AG10803 (cell line): ENCODE data around the gene RND3.

ENCODE experiments used
- DNase-seq: peaks from one replicate; pipeline ENCODE4 v3.0.0; 2010; ENCODE audit warnings: low read depth
- H3K4me3 ChIP-seq: 2 replicates; pipeline ENCODE4 v1.5.1; 2011; ENCODE audit warnings: mild to moderate bottlenecking, low read length, control low read depth
- TF ChIP-seq, protein P1 (sequence below): conservative IDR thresholded peaks from 2 replicates; pipeline ENCODE4 v1.5.1; 2011; ENCODE audit warnings: mild to moderate bottlenecking, low read length, control low read depth, inconsistent platforms

The RND3 gene

GRCh38 chr2:150528861-150529801 is 41.7 kb upstream of the RND3 start:
- H3K4me3 ChIP-seq, result peak overlapping the region; percentile 19
- TF ChIP-seq, protein P1, sequence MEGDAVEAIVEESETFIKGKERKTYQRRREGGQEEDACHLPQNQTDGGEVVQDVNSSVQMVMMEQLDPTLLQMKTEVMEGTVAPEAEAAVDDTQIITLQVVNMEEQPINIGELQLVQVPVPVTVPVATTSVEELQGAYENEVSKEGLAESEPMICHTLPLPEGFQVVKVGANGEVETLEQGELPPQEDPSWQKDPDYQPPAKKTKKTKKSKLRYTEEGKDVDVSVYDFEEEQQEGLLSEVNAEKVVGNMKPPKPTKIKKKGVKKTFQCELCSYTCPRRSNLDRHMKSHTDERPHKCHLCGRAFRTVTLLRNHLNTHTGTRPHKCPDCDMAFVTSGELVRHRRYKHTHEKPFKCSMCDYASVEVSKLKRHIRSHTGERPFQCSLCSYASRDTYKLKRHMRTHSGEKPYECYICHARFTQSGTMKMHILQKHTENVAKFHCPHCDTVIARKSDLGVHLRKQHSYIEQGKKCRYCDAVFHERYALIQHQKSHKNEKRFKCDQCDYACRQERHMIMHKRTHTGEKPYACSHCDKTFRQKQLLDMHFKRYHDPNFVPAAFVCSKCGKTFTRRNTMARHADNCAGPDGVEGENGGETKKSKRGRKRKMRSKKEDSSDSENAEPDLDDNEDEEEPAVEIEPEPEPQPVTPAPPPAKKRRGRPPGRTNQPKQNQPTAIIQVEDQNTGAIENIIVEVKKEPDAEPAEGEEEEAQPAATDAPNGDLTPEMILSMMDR, result no peak
- DNase-seq, result peak; percentile 94

DNA sequence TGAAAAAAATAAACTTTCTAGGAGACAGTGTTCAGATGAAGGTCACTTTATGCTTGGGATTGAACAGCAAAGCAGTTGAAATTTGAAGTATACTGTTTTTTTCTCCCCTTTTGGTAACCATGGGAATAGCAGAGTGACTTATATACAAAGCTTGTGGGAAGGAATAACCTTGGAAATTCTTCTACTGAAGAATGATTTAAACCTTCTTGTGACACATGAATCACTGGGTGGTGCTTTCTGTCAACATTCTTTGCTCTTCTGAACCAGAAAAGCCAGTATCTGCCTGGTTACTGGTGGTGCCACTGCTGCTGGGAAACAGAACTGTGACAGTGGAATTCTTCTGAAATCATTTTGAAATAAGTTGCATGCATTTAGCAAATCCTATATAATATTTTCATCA is 39.4 kb upstream of the RND3 start:
- no peak overlapping the region for H3K4me3 ChIP-seq
- TF ChIP-seq, protein P1, result no peak; the same call in 1 of the 2 replicates
- peak; percentile 96 for DNase-seq

- DNase-seq, result no peak
- no peak overlapping the region for H3K4me3 ChIP-seq
- TF ChIP-seq, protein P1, result no peak
These were observed 38.5 kb upstream of the RND3 start for GRCh38 chr2:150526006-150526405.

DNA sequence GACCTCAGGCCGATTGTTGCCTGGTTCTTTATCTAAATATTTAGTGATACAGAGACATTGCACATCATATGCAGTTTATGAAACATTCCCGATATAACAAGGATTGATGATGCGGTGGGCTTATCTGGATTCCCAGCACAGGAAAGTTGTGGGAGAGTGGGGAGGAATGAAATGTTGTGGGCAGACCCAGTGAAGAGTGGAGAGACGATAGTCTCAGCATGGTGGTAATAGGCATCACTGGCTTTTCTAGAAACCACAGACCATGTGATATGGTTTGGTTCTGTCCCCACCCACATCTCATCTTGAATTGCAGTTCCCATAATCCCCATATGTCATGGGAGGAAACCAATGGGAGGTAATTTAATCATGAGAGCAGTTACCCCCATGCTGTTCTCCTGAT is 34.8 kb upstream of the RND3 start:
- no peak overlapping the region for H3K4me3 ChIP-seq
- TF ChIP-seq, protein P1, result no peak
- DNase-seq, result no peak

DNA sequence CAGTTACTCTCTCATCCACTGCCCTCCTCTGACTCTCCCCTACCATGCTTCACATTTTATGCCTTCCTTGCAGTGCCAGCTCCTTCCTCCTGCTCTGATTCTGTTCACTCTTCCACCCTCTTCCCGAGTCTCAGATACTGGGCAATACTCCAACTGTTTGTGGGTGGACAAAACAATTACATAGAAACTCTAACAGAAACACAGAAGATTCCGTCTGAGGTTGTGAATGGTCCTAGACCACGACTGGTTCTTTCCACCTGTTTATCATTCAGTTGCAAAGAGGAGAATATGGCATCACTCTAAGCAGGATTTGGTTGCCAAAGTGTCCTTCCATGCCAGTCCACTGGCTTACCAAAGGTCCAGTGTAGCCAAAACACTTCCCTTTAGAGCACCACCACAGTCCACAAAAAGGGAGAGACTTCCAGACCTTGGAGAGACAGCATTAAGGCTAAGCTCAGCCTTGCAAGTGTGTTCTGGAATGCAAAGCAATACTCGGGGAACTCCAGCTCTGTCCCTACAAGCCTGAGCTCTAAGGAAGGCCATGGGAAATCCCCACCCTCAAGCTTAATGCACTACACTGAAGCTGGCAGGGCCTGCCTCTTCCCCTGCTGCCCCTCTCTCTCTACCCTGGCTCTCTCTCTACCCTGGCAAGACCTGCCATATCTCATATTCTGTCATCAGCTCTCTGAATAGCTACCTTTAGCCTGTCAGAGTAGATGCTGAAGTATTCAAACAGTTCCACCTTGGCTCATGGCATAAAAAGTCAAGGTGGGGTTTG is 33.6 kb upstream of the RND3 start:
- TF ChIP-seq, protein P1, result no peak
- DNase-seq, result peak; percentile 75
- H3K4me3 ChIP-seq, result no peak overlapping the region

GRCh38 chr2:150520033-150520432 is 32.6 kb upstream of the RND3 start:
- no peak overlapping the region for H3K4me3 ChIP-seq
- TF ChIP-seq, protein P1, result no peak
- no peak for DNase-seq
